ENCODE measurements around the gene NEUROD2.
"Not testable (repeated sequence)": the region's sequence is repeated elsewhere in the genome, so short reads cannot be mapped to it uniquely, and the experiment has no call there.

The NEUROD2 gene

DNA sequence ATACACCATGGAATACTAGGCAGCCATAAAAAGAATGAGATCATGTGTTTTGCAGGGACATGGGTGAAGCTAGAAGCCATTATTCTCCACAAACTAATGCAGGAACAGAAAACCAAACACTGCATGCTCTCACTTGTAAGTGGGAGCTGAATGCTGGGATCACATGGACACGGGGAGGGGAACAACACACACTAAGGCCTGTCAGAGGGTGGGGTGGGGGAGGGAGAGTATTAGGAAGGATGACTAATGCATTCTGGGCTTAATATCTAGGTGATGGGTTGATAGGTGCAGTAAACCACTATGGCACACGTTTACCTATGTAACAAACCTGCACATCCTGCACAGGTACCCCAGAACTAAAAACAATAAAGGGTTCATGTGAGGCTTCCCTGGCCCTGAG is 17.5 kb downstream of the NEUROD2 start:
- H3K27ac ChIP-seq (ENCODE audit: low read length); H3K4me3 ChIP-seq (ENCODE audit: low read depth in 1 of 2, low read length in 2 of 2); H3K4me1 ChIP-seq (ENCODE audit: control insufficient read depth in 1 of 2, insufficient read depth in 2 of 2, low read length in 2 of 2); H3K36me3 ChIP-seq (ENCODE audit: control insufficient read depth in 1 of 2, insufficient read depth in 2 of 2, low read length in 2 of 2); H3K9me3 ChIP-seq (ENCODE audit: control insufficient read depth in 1 of 2, low read length in 2 of 2): not testable (repeated sequence)
- peaks cover 12% of the 10 kb centered on the region for H3K27me3 ChIP-seq (ENCODE audit: low read depth, low read length)

GRCh38 chr17:39582658-39583057 is 25.1 kb downstream of the NEUROD2 start:
- no peak overlapping the region for H3K27ac ChIP-seq (ENCODE audit: low read length)
- no peaks in the 10 kb centered on the region for H3K9me3 ChIP-seq (ENCODE audit: control insufficient read depth in 1 of 2, low read length in 2 of 2)
- H3K27me3 ChIP-seq (ENCODE audit: low read depth, low read length), result no peaks in the 10 kb centered on the region
- no peaks in the 10 kb centered on the region for H3K4me1 ChIP-seq (ENCODE audit: control insufficient read depth in 1 of 2, insufficient read depth in 2 of 2, low read length in 2 of 2)
- H3K4me3 ChIP-seq (ENCODE audit: low read depth in 1 of 2, low read length in 2 of 2), result no peak overlapping the region
- no peaks in the 10 kb centered on the region for H3K36me3 ChIP-seq (ENCODE audit: control insufficient read depth in 1 of 2, insufficient read depth in 2 of 2, low read length in 2 of 2)

DNA sequence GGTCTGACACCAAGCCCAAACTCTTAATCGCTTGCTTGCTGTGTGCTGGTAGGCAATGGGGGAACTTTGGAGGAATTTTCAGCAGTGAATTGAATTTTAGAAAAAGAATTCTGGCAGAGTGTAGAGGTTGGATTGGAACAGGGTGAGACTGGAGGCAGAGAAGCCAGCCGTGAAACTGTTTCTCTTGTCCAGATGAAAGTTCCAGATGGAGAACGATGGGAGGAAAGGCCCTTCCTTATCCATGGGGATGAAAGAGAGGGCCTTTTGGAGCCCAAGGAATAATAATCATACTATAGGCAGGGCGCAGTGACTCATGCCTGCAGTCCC is 26.0 kb downstream of the NEUROD2 start:
- Histone ChIP-seq H3K4me1 (ENCODE audit: control insufficient read depth in 1 of 2, insufficient read depth in 2 of 2, low read length in 2 of 2) (no peaks in the 10 kb centered on the region), H3K36me3 (ENCODE audit: control insufficient read depth in 1 of 2, insufficient read depth in 2 of 2, low read length in 2 of 2) (no peaks in the 10 kb centered on the region), H3K4me3 (ENCODE audit: low read depth in 1 of 2, low read length in 2 of 2) (no peak overlapping the region), H3K27ac (ENCODE audit: low read length) (no peak overlapping the region), H3K9me3 (ENCODE audit: control insufficient read depth in 1 of 2, low read length in 2 of 2) (no peaks in the 10 kb centered on the region), H3K27me3 (ENCODE audit: low read depth, low read length) (no peaks in the 10 kb centered on the region)

GRCh38 chr17:39581071-39581758 is 26.5 kb downstream of the NEUROD2 start:
- H3K36me3 ChIP-seq (ENCODE audit: control insufficient read depth in 1 of 2, insufficient read depth in 2 of 2, low read length in 2 of 2), result no peaks in the 10 kb centered on the region
- H3K4me1 ChIP-seq (ENCODE audit: control insufficient read depth in 1 of 2, insufficient read depth in 2 of 2, low read length in 2 of 2), result no peaks in the 10 kb centered on the region
- H3K27me3 ChIP-seq (ENCODE audit: low read depth, low read length), result no peaks in the 10 kb centered on the region
- H3K9me3 ChIP-seq (ENCODE audit: control insufficient read depth in 1 of 2, low read length in 2 of 2), result no peaks in the 10 kb centered on the region
- H3K4me3 ChIP-seq (ENCODE audit: low read depth in 1 of 2, low read length in 2 of 2), result no peak overlapping the region
- no peak overlapping the region for H3K27ac ChIP-seq (ENCODE audit: low read length)

DNA sequence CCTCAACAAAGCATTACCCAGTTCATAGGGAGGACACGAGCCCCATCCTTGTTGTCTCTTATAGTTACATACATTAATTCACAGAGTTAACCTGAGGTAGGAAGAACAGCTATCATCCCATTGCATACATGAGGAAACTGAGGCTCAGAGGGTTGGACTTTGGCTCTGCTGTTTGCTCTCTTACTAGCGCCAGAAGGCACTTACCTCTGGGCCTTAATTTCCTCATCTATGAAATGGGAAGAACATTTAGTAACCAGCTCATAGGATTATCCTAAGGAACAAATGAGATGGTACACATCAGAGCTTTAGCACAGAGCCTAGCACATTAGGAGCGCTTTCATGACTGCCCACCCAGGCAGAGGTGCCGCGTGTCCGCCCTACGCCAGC is 27.6 kb downstream of the NEUROD2 start:
- no peak overlapping the region for H3K27ac ChIP-seq (ENCODE audit: low read length)

GRCh38 chr17:39579318-39580081 is 28.2 kb downstream of the NEUROD2 start:
- no peaks in the 10 kb centered on the region for H3K27me3 ChIP-seq (ENCODE audit: low read depth, low read length)
- no peak overlapping the region for H3K27ac ChIP-seq (ENCODE audit: low read length)
- H3K36me3 ChIP-seq (ENCODE audit: control insufficient read depth in 1 of 2, insufficient read depth in 2 of 2, low read length in 2 of 2), result no peaks in the 10 kb centered on the region
- H3K4me1 ChIP-seq (ENCODE audit: control insufficient read depth in 1 of 2, insufficient read depth in 2 of 2, low read length in 2 of 2), result no peaks in the 10 kb centered on the region
- H3K9me3 ChIP-seq (ENCODE audit: control insufficient read depth in 1 of 2, low read length in 2 of 2), result no peaks in the 10 kb centered on the region
- H3K4me3 ChIP-seq (ENCODE audit: low read depth in 1 of 2, low read length in 2 of 2), result no peak overlapping the region

More for the DNA sequence above, 27.6 kb downstream of the NEUROD2 start:
- Histone ChIP-seq H3K27me3 (ENCODE audit: low read depth, low read length) (no peaks in the 10 kb centered on the region), H3K4me1 (ENCODE audit: control insufficient read depth in 1 of 2, insufficient read depth in 2 of 2, low read length in 2 of 2) (no peaks in the 10 kb centered on the region), H3K9me3 (ENCODE audit: control insufficient read depth in 1 of 2, low read length in 2 of 2) (no peaks in the 10 kb centered on the region), H3K36me3 (ENCODE audit: control insufficient read depth in 1 of 2, insufficient read depth in 2 of 2, low read length in 2 of 2) (no peaks in the 10 kb centered on the region), H3K4me3 (ENCODE audit: low read depth in 1 of 2, low read length in 2 of 2) (no peak overlapping the region)

- Histone ChIP-seq H3K4me3 (ENCODE audit: low read depth in 1 of 2, low read length in 2 of 2) (no peak overlapping the region), H3K9me3 (ENCODE audit: control insufficient read depth in 1 of 2, low read length in 2 of 2) (no peaks in the 10 kb centered on the region), H3K27ac (ENCODE audit: low read length) (no peak overlapping the region), H3K27me3 (ENCODE audit: low read depth, low read length) (no peaks in the 10 kb centered on the region), H3K4me1 (ENCODE audit: control insufficient read depth in 1 of 2, insufficient read depth in 2 of 2, low read length in 2 of 2) (peaks cover 0 to 5% of the 10 kb centered on the region in 2 donors), H3K36me3 (ENCODE audit: control insufficient read depth in 1 of 2, insufficient read depth in 2 of 2, low read length in 2 of 2) (no peaks in the 10 kb centered on the region)
Measured at GRCh38 chr17:39578272-39578671, 29.4 kb downstream of the NEUROD2 start.

DNA sequence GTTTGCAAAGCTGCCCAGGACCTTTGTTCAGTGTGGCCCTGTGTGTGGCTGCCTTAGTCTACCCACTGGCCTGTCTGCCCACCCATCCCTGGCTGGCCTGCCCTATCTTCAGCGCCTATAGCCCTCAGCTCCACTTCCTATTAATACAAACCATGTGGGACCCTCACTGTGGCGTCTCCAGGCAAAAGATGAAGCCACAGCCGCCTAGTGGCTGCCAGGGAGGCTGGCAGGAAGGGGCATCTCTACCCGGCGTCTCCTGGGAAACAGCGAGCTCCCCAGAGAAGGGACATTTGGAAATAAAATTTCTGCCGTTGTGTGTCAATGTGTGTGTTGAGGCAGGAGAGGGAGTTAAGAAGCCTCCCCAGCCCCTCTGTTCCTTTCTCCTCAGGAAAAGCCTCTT is 31.5 kb downstream of the NEUROD2 start:
- H3K4me3 ChIP-seq (ENCODE audit: low read depth in 1 of 2, low read length in 2 of 2), result no peak overlapping the region
- H3K27ac ChIP-seq (ENCODE audit: low read length), result no peak overlapping the region
- H3K4me1 ChIP-seq (ENCODE audit: control insufficient read depth in 1 of 2, insufficient read depth in 2 of 2, low read length in 2 of 2), result peaks cover 0 to 10% of the 10 kb centered on the region in 2 donors
- H3K9me3 ChIP-seq (ENCODE audit: control insufficient read depth in 1 of 2, low read length in 2 of 2), result no peaks in the 10 kb centered on the region
- no peaks in the 10 kb centered on the region for H3K27me3 ChIP-seq (ENCODE audit: low read depth, low read length)
- no peaks in the 10 kb centered on the region for H3K36me3 ChIP-seq (ENCODE audit: control insufficient read depth in 1 of 2, insufficient read depth in 2 of 2, low read length in 2 of 2)

DNA sequence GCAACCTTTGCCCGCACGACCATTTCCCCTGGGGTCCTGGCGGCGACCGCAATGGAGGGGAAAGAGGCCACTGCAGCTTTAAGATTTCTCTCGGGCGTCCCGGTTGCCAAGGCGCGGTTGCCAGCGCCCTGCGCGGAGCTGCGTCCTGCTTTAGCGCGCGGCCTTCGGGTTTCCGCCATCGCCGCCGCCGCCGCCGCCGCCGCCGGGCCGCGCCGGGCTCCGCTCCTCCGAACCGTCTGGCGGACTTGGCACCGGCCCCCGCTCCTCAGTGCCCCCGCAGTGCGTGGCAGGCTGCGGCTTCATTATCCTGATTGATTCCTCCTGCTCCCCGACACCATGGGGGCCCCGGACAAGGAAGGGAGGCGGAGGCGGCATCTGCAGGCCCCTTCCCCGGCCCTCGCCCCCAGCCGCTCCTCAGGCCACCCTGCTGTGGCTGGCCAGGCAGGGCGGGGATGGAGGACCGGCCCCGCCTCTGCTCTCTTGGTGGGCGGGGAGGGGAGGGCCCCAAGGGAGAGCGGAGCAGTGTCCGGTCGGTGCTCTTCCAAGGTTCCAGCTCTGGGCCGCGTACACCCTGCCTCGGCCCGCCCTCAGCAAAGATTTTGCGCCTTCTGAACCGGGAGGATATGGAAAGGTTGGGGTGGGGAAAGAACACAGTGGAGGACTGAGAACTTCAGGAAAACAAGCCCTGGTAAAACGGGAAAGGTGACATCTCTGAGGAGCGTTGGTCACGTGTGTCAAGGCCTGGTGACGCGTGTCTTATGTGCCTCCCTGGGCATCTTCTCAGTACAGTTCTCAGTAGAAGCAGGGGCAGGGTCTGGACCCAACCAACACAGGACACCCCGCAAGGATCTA is 34.0 kb downstream of the NEUROD2 start:
- H3K4me1 ChIP-seq (ENCODE audit: control insufficient read depth in 1 of 2, insufficient read depth in 2 of 2, low read length in 2 of 2), result peaks cover 0 to 10% of the 10 kb centered on the region in 2 donors
- H3K36me3 ChIP-seq (ENCODE audit: control insufficient read depth in 1 of 2, insufficient read depth in 2 of 2, low read length in 2 of 2), result peaks cover 0 to 8% of the 10 kb centered on the region in 2 donors
- H3K27ac ChIP-seq (ENCODE audit: low read length), result no peak overlapping the region
- no peaks in the 10 kb centered on the region for H3K27me3 ChIP-seq (ENCODE audit: low read depth, low read length)
- no peaks in the 10 kb centered on the region for H3K9me3 ChIP-seq (ENCODE audit: control insufficient read depth in 1 of 2, low read length in 2 of 2)
- H3K4me3 ChIP-seq (ENCODE audit: low read depth in 1 of 2, low read length in 2 of 2), result peak overlapping the region; percentile 67 to 76

GRCh38 chr17:39572121-39572520 is 35.6 kb downstream of the NEUROD2 start:
- Histone ChIP-seq H3K4me1 (ENCODE audit: control insufficient read depth in 1 of 2, insufficient read depth in 2 of 2, low read length in 2 of 2) (peaks cover 0 to 10% of the 10 kb centered on the region in 2 donors), H3K27me3 (ENCODE audit: low read depth, low read length) (no peaks in the 10 kb centered on the region), H3K36me3 (ENCODE audit: control insufficient read depth in 1 of 2, insufficient read depth in 2 of 2, low read length in 2 of 2) (peaks cover 0 to 22% of the 10 kb centered on the region in 2 donors)

DNA sequence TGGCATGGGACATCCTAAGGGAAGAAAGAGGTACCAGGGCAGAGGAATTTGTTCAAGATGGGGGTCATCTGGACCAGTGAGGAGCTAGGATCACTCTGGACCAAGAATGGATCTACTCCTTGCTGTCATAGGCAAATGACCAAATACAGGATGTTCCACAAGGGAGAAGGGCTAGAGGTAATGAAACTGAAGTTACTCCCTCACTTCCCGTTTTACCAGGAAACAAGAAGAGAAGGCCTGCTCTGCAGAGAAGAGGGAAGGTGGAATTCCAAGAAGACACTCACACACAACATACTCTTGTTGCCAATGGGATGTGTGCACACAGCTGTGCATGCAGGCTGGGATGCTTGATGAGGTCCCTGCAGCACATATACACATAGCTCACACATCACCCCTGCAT is 38.6 kb downstream of the NEUROD2 start:
- Histone ChIP-seq H3K4me1 (ENCODE audit: control insufficient read depth in 1 of 2, insufficient read depth in 2 of 2, low read length in 2 of 2) (peaks cover 0 to 7% of the 10 kb centered on the region in 2 donors), H3K27ac (ENCODE audit: low read length) (no peak overlapping the region), H3K27me3 (ENCODE audit: low read depth, low read length) (no peaks in the 10 kb centered on the region), H3K36me3 (ENCODE audit: control insufficient read depth in 1 of 2, insufficient read depth in 2 of 2, low read length in 2 of 2) (peaks cover 4 to 42% of the 10 kb centered on the region in 2 donors), H3K9me3 (ENCODE audit: control insufficient read depth in 1 of 2, low read length in 2 of 2) (no peaks in the 10 kb centered on the region), H3K4me3 (ENCODE audit: low read depth in 1 of 2, low read length in 2 of 2) (no peak overlapping the region)

More at GRCh38 chr17:39572121-39572520, 35.6 kb downstream of the NEUROD2 start:
- H3K4me3 ChIP-seq (ENCODE audit: low read depth in 1 of 2, low read length in 2 of 2), result no peak overlapping the region
- no peak overlapping the region for H3K27ac ChIP-seq (ENCODE audit: low read length)
- H3K9me3 ChIP-seq (ENCODE audit: control insufficient read depth in 1 of 2, low read length in 2 of 2), result no peaks in the 10 kb centered on the region

Measured in muscle layer of duodenum (tissue), 2 donors.